Pons (tissue), 1 donor: ENCODE results near the gene PDZK1IP1.

ENCODE experiments used
- DNase-seq: peaks from one replicate; pipeline ENCODE4 v3.0.0-alpha.2; 2016; ENCODE audit warnings: low spot score

PDZK1IP1 gene

GRCh38 chr1:47137925-47138615 is 51.8 kb downstream of the PDZK1IP1 start:
- DNase-seq = no peak

DNA sequence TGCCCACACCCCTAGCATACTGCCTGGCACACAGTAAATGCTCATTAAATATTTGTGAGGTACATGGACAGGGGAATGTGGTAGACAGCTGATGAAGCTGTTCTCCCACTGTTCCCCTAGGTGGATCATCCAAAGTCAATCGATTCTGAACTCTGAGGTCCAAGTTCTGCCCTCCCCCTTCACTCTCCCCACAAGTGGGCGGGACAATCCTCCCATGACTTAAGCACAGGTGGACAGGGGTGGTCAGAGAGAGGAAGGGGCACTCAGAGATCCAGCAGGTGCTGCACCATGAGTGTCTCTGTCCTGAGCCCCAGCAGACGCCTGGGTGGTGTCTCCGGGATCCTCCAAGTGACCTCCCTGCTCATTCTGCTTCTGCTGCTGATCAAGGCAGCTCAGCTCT is 52.6 kb downstream of the PDZK1IP1 start, which contains the start of gene CYP4A22:
TSS of gene CYP4A22 (plus strand) at position 244 of the 400 bp plus-strand sequence. CDS start at position 289, 45 bp downstream.
- DNase-seq = no peak
